Vagina (tissue), 2 donors: Measurements from ENCODE around the gene DENND5A.

Source experiments
- CTCF ChIP-seq, 3 experiments: fragments of 450-650 bp in 2 of 3; fragments of 200-600 bp in 1 of 3; sonication (generic) in 1 of 3; IDR thresholded peaks; one replicate each; pipeline ENCODE4 v1.5.1; 2017 to 2019; ENCODE audit warnings: antibody characterized with exemption in 3 of 3, mild to moderate bottlenecking in 2 of 3, moderate library complexity in 2 of 3
- POLR2A ChIP-seq, 2 donors: fragments of 450-650 bp; IDR thresholded peaks; one replicate each; pipeline ENCODE4 v1.6.1; 2017; ENCODE audit warnings: antibody characterized with exemption in 2 of 2, mild to moderate bottlenecking in 2 of 2, moderate library complexity in 2 of 2
- POLR2AphosphoS5 ChIP-seq, 2 donors: sonication (generic); formaldehyde crosslinking; IDR thresholded peaks; one replicate each; pipeline ENCODE4 v1.9.0; 2017; ENCODE audit warnings: antibody characterized with exemption in 2 of 2, mild to moderate bottlenecking in 2 of 2, low read depth in 1 of 2; ENCODE audit not compliant: insufficient read depth in 1 of 2

GRCh38 chr11:9285850-9286587, 20.9 kb upstream of the DENND5A start:
- TF ChIP-seq POLR2A (IDR thresholded peaks at IDR 0.05) (no peak), CTCF (IDR thresholded peaks at IDR 0.05) (no peak), POLR2AphosphoS5 (IDR thresholded peaks at IDR 0.05; ENCODE audit: insufficient read depth in 1 of 2, low read depth in 1 of 2) (no peak)
